ENCODE data around the gene GRIK4. TPM values are rescaled to one million over a fixed set of nuclear protein-coding genes. Genes with fewer than 3 reads are reported as not detected.

The GRIK4 gene
- polyA plus RNA-seq, 2 donors: 0.09 to 0.12 TPM

DNA sequence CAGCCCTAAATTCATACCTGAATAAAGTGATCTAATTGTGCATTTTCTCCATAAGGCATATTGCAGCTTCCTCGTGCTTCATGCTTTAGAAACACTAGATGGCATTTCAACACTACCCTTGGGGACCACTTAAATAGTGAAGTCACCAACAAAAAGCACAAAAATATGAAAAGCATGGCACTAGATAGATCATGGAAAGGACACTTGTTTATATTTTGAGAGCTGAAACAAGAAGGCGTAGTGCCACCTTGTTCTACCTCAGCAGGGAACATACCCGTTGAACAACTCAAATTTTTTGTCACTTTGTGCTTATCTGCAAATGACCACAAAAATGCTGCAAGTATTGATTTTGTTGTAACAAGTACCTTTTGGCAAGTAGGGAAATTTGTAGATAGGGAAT lies 521.0 kb downstream of the GRIK4 start:
- no peaks in the 10 kb centered on the region for H3K9me3 ChIP-seq (ENCODE audit: control insufficient read depth in 2 of 2, insufficient read depth in 1 of 2, low read depth in 1 of 2, low read length in 1 of 2)
- no peak overlapping the region for H3K27ac ChIP-seq (ENCODE audit: low read depth in 2 of 2, low read length in 1 of 2)
- H3K4me3 ChIP-seq (ENCODE audit: low read depth in 1 of 2, low read length in 2 of 2): no peak overlapping the region
- WGBS, 2 donors: 90 to 91% methylated on average over 3 of the region's 3 CpGs
- no peaks in the 10 kb centered on the region for H3K36me3 ChIP-seq (ENCODE audit: control insufficient read depth in 2 of 2, insufficient read depth in 2 of 2, low read length in 1 of 2)
- no peaks in the 10 kb centered on the region for H3K4me1 ChIP-seq (ENCODE audit: control insufficient read depth in 2 of 2, insufficient read depth in 2 of 2, low read length in 1 of 2)
- H3K27me3 ChIP-seq (ENCODE audit: control insufficient read depth in 1 of 2, insufficient read depth in 2 of 2, low read length in 2 of 2): no peaks in the 10 kb centered on the region

DNA sequence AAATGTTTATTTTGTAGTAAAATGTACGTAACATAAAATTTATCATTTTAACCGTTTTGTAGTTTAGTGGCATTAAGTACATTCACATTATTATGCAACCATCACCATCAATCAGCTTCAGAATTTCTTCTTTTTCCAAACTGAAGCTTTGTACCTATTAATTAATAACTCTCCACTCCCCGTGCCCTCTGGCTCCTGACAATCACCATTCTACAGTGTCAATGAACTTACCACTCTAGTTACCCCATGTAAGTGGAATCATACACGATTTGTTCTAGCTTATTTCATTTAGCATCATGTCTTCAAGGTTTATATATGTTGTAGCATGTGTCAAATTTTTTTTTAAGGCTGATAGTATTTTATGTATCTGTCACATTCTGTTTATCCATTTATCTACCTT lies 522.1 kb downstream of the GRIK4 start:
- H3K9me3 ChIP-seq (ENCODE audit: control insufficient read depth in 2 of 2, insufficient read depth in 1 of 2, low read depth in 1 of 2, low read length in 1 of 2): no peaks in the 10 kb centered on the region
- H3K4me1 ChIP-seq (ENCODE audit: control insufficient read depth in 2 of 2, insufficient read depth in 2 of 2, low read length in 1 of 2): no peaks in the 10 kb centered on the region
- H3K36me3 ChIP-seq (ENCODE audit: control insufficient read depth in 2 of 2, insufficient read depth in 2 of 2, low read length in 1 of 2): no peaks in the 10 kb centered on the region
- H3K4me3 ChIP-seq (ENCODE audit: low read depth in 1 of 2, low read length in 2 of 2): no peak overlapping the region
- H3K27me3 ChIP-seq (ENCODE audit: control insufficient read depth in 1 of 2, insufficient read depth in 2 of 2, low read length in 2 of 2): no peaks in the 10 kb centered on the region
- WGBS, 2 donors: 89 to 91% methylated on average over 4 of the region's 4 CpGs
- H3K27ac ChIP-seq (ENCODE audit: low read depth in 2 of 2, low read length in 1 of 2): no peak overlapping the region

DNA sequence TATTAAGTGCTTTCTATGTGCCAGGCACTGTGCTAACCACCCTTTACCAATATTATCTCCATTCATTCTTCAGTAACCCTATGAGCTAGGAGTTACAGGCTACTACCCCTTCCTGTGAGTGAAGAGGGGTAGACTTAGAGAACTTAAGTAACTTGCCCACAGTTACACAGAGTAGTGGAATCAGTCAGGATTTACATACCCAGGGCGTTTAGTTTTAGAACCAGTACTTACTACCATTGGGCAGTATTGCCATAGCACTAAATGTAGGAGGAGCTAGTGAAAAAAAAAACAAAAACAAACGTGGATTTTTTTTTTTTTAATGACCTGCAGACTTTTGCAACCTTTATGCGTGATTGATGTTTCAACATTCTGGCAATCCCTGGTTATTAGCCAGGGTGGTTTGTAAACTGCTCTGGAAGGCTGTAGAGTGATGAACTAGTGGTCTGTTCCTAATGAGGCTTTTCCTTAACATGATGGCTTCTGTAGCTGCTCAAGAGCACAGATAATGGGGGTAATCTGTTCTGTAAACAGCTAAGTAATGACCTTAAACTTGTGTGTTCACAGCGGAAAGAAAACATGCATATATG lies 523.7 kb downstream of the GRIK4 start:
- Histone ChIP-seq H3K27ac (ENCODE audit: low read depth in 2 of 2, low read length in 1 of 2) (no peak overlapping the region), H3K4me3 (ENCODE audit: low read depth in 1 of 2, low read length in 2 of 2) (no peak overlapping the region), H3K36me3 (ENCODE audit: control insufficient read depth in 2 of 2, insufficient read depth in 2 of 2, low read length in 1 of 2) (no peaks in the 10 kb centered on the region), H3K9me3 (ENCODE audit: control insufficient read depth in 2 of 2, insufficient read depth in 1 of 2, low read depth in 1 of 2, low read length in 1 of 2) (no peaks in the 10 kb centered on the region), H3K27me3 (ENCODE audit: control insufficient read depth in 1 of 2, insufficient read depth in 2 of 2, low read length in 2 of 2) (no peaks in the 10 kb centered on the region), H3K4me1 (ENCODE audit: control insufficient read depth in 2 of 2, insufficient read depth in 2 of 2, low read length in 1 of 2) (no peaks in the 10 kb centered on the region)
- 66 to 67% methylated on average over 4 of the region's 4 CpGs for WGBS, 2 donors

DNA sequence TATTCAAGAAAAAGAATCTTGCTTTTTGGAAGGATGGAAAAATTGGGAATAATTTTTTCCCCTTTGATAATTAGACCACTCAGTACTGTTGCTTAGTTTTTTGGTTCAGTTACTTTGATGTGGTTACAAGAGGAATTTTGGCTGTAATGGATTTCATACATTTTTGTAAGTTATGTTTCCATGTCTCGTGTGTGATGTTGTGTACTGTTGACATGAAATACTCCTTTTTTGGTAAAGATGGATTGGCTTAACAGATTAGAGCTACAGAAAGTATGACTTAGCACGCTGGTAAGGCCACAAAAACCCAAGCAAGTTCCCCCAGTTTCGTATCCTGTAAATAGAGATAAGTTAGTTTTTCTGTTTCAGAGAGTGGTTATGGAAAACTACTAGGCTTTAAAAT lies 524.2 kb downstream of the GRIK4 start:
- Histone ChIP-seq H3K27ac (ENCODE audit: low read depth in 2 of 2, low read length in 1 of 2) (no peak overlapping the region), H3K9me3 (ENCODE audit: control insufficient read depth in 2 of 2, insufficient read depth in 1 of 2, low read depth in 1 of 2, low read length in 1 of 2) (no peaks in the 10 kb centered on the region), H3K27me3 (ENCODE audit: control insufficient read depth in 1 of 2, insufficient read depth in 2 of 2, low read length in 2 of 2) (no peaks in the 10 kb centered on the region), H3K36me3 (ENCODE audit: control insufficient read depth in 2 of 2, insufficient read depth in 2 of 2, low read length in 1 of 2) (no peaks in the 10 kb centered on the region), H3K4me3 (ENCODE audit: low read depth in 1 of 2, low read length in 2 of 2) (no peak overlapping the region), H3K4me1 (ENCODE audit: control insufficient read depth in 2 of 2, insufficient read depth in 2 of 2, low read length in 1 of 2) (no peaks in the 10 kb centered on the region)
- whole genome bisulfite sequencing, 2 donors: 63 to 73% methylated on average over 3 of the region's 3 CpGs

DNA sequence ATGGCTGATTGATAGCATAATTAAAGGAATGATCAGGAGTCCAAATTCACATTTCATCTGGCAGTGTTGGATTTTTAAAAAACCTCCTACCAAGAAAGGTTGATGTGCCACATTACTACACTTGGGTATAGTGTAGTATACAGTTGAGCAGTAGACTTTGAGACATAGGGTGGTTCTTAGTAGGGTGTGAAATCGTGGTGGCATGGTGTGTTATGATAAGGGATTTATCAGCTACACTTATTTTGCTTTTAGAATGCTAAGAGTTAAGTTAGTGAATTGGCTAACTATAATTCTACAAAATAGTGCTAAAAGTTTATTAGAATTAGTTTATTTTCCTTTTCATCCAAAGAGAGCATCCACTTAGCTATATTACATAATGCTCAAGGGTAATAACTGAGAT lies 525.5 kb downstream of the GRIK4 start:
- no peaks in the 10 kb centered on the region for H3K36me3 ChIP-seq (ENCODE audit: control insufficient read depth in 2 of 2, insufficient read depth in 2 of 2, low read length in 1 of 2)
- no peak overlapping the region for H3K27ac ChIP-seq (ENCODE audit: low read depth in 2 of 2, low read length in 1 of 2)
- WGBS, 2 donors: 73 to 80% methylated on average over 1 of the region's 1 CpG
- H3K4me3 ChIP-seq (ENCODE audit: low read depth in 1 of 2, low read length in 2 of 2): no peak overlapping the region
- no peaks in the 10 kb centered on the region for H3K27me3 ChIP-seq (ENCODE audit: control insufficient read depth in 1 of 2, insufficient read depth in 2 of 2, low read length in 2 of 2)
- H3K9me3 ChIP-seq (ENCODE audit: control insufficient read depth in 2 of 2, insufficient read depth in 1 of 2, low read depth in 1 of 2, low read length in 1 of 2): no peaks in the 10 kb centered on the region
- H3K4me1 ChIP-seq (ENCODE audit: control insufficient read depth in 2 of 2, insufficient read depth in 2 of 2, low read length in 1 of 2): no peaks in the 10 kb centered on the region

Other genes starting within 250 kb of the GRIK4 start
- gene TLCD5, start 186.4 kb upstream of the GRIK4 start, polyA plus RNA-seq: under 1 TPM; 0.55 to 0.76 TPM
- gene ARHGEF12, start 175.3 kb upstream of the GRIK4 start, polyA plus RNA-seq: 10 to 100 TPM; 15.3 to 17.9 TPM